Gastroesophageal sphincter (tissue), 3 donors: ENCODE measurements around the gene EGLN2.
A peak's percentile ranks its signal among the peaks of the same experiment; 100 is the strongest.

Experiments
- POLR2A ChIP-seq, 2 donors: fragments of 450-650 bp; IDR thresholded peaks; one replicate each; pipeline ENCODE4 v1.6.1; 2017; ENCODE audit warnings: antibody characterized with exemption in 2 of 2, mild to moderate bottlenecking in 2 of 2, moderate library complexity in 1 of 2
- POLR2AphosphoS5 ChIP-seq: sonication (generic); formaldehyde crosslinking; IDR thresholded peaks from one replicate; pipeline ENCODE4 v1.6.1; 2017; ENCODE audit warnings: antibody characterized with exemption
- TF ChIP-seq, protein P1 (sequence below), 4 experiments: fragments of 200-600 bp in 2 of 4; fragments of 450-650 bp in 2 of 4; sonication (generic) in 1 of 4; IDR thresholded peaks; one replicate each; pipeline ENCODE4 v1.5.1; 2017 to 2019; ENCODE audit warnings: antibody characterized with exemption in 4 of 4, mild to moderate bottlenecking in 2 of 4, moderate library complexity in 2 of 4

DNA sequence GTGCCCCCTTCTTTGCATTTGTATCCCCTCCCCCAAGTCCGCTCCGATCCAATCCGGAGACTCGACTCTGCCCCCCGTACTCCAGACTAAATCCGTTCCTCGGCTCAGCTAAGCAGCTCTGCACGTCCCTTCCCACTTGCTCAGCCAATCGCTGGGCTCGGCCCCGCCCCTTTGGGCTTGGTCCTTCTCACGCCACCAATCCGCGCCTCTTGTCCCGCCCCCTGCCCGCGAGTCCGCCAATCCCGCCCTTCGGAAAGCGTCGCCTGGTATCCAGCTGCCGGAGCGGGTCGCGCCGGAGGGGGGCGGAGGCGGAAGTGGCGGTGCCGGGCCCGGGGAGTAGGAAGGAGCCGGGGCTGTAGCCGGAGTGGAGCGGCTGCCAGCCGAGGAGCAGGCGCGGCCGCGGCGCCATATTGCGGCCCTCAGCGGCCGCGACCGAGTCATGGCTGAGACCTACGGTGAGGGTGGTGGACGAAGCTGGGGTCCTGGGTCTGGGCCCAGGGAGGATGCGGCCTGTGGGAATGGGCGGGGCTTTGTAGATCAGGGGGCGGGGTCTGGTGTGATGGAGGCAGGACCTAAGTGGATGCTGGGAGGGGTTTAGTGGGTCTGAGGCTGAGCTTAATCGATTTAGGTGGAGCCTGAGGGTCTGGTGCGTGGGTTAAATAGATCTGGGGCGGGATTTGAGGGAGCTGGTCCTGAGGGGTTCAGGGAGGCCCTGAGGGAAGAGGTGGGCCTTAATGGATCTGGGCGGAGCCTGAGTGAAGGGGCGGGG, 20.9 kb upstream of the EGLN2 start, which contains the start of gene RAB4B:
- TF ChIP-seq, protein P1, sequence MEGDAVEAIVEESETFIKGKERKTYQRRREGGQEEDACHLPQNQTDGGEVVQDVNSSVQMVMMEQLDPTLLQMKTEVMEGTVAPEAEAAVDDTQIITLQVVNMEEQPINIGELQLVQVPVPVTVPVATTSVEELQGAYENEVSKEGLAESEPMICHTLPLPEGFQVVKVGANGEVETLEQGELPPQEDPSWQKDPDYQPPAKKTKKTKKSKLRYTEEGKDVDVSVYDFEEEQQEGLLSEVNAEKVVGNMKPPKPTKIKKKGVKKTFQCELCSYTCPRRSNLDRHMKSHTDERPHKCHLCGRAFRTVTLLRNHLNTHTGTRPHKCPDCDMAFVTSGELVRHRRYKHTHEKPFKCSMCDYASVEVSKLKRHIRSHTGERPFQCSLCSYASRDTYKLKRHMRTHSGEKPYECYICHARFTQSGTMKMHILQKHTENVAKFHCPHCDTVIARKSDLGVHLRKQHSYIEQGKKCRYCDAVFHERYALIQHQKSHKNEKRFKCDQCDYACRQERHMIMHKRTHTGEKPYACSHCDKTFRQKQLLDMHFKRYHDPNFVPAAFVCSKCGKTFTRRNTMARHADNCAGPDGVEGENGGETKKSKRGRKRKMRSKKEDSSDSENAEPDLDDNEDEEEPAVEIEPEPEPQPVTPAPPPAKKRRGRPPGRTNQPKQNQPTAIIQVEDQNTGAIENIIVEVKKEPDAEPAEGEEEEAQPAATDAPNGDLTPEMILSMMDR (IDR thresholded peaks at IDR 0.05), result peak in 2 of 4 experiments; percentile 17 to 20
- TF ChIP-seq POLR2AphosphoS5 (peak; percentile 73), POLR2A (IDR thresholded peaks at IDR 0.05) (peak; percentile 66 to 69)
